HL-60 (cell line): ENCODE results near the gene TMEM59L.

Source experiments
- DNase-seq, 2 experiments: peaks; one replicate each; pipeline ENCODE4 v3.0.0-alpha.2; 2010 to 2020; ENCODE audit warnings: low read depth in 1 of 2, low spot score in 1 of 2
- H3K27ac ChIP-seq: fragments of 250-450 bp; sonication (Bioruptor Pico); replicated peaks from 2 replicates; pipeline ENCODE4 v1.5.1; 2020; ENCODE audit warnings: mild to moderate bottlenecking, moderate library complexity
- H3K27me3 ChIP-seq: fragments of 250-450 bp; sonication (Bioruptor Pico); 2 replicates; pipeline ENCODE4 v1.5.1; 2021; ENCODE audit warnings: mild to moderate bottlenecking, moderate library complexity; ENCODE audit not compliant: insufficient read depth, poor library complexity, severe bottlenecking
- H3K4me3 ChIP-seq: replicated peaks from 2 replicates; pipeline ENCODE4 v1.5.1; 2011; ENCODE audit warnings: mild to moderate bottlenecking, control low read depth, low read length; ENCODE audit not compliant: insufficient read depth
- GABPA ChIP-seq: IDR thresholded peaks from 2 replicates; pipeline ENCODE4 v1.6.1; 2012; ENCODE audit warnings: low read depth
- POLR2AphosphoS5 ChIP-seq: IDR thresholded peaks from 2 replicates; pipeline ENCODE4 v1.6.1; 2012; ENCODE audit warnings: low read depth
- SPI1 ChIP-seq: IDR thresholded peaks from 2 replicates; pipeline ENCODE4 v1.6.1; 2012; ENCODE audit warnings: low read depth, mild to moderate bottlenecking, borderline replicate concordance
- TF ChIP-seq, protein P1 (sequence below): IDR thresholded peaks from one replicate; pipeline ENCODE4 v1.5.1; 2011; ENCODE audit warnings: low read length, control low read depth, inconsistent platforms; ENCODE audit not compliant: insufficient read depth
- TF ChIP-seq, protein P2 (sequence below): IDR thresholded peaks from 2 replicates; pipeline ENCODE4 v1.6.1; 2012; ENCODE audit warnings: low read depth; ENCODE audit not compliant: insufficient replicate concordance

Gene TMEM59L

DNA sequence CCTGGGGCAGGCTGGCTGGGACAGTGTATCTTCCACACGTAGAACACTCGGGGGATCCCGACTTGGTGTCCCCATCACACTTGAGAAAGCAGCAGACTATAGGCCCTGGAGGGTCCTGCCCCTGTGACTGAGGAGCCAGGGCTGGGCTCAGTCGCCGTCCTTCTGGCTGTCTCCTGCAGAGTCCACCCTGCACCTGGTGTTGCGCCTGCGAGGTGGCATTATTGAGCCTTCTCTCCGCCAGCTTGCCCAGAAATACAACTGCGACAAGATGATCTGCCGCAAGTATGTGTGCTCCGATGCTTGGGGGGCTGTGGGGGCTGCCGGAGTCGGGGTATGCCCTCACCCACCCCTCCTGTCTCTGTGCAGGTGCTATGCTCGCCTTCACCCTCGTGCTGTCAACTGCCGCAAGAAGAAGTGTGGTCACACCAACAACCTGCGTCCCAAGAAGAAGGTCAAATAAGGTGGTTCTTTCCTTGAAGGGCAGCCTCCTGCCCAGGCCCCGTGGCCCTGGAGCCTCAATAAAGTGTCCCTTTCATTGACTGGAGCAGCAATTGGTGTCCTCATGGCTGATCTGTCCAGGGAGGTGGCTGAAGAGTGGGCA is 37.9 kb upstream of the TMEM59L start:
- TF ChIP-seq GABPA (no peak), SPI1 (no peak)
- TF ChIP-seq, protein P1, sequence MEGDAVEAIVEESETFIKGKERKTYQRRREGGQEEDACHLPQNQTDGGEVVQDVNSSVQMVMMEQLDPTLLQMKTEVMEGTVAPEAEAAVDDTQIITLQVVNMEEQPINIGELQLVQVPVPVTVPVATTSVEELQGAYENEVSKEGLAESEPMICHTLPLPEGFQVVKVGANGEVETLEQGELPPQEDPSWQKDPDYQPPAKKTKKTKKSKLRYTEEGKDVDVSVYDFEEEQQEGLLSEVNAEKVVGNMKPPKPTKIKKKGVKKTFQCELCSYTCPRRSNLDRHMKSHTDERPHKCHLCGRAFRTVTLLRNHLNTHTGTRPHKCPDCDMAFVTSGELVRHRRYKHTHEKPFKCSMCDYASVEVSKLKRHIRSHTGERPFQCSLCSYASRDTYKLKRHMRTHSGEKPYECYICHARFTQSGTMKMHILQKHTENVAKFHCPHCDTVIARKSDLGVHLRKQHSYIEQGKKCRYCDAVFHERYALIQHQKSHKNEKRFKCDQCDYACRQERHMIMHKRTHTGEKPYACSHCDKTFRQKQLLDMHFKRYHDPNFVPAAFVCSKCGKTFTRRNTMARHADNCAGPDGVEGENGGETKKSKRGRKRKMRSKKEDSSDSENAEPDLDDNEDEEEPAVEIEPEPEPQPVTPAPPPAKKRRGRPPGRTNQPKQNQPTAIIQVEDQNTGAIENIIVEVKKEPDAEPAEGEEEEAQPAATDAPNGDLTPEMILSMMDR, result no peak
- TF ChIP-seq, protein P2, sequence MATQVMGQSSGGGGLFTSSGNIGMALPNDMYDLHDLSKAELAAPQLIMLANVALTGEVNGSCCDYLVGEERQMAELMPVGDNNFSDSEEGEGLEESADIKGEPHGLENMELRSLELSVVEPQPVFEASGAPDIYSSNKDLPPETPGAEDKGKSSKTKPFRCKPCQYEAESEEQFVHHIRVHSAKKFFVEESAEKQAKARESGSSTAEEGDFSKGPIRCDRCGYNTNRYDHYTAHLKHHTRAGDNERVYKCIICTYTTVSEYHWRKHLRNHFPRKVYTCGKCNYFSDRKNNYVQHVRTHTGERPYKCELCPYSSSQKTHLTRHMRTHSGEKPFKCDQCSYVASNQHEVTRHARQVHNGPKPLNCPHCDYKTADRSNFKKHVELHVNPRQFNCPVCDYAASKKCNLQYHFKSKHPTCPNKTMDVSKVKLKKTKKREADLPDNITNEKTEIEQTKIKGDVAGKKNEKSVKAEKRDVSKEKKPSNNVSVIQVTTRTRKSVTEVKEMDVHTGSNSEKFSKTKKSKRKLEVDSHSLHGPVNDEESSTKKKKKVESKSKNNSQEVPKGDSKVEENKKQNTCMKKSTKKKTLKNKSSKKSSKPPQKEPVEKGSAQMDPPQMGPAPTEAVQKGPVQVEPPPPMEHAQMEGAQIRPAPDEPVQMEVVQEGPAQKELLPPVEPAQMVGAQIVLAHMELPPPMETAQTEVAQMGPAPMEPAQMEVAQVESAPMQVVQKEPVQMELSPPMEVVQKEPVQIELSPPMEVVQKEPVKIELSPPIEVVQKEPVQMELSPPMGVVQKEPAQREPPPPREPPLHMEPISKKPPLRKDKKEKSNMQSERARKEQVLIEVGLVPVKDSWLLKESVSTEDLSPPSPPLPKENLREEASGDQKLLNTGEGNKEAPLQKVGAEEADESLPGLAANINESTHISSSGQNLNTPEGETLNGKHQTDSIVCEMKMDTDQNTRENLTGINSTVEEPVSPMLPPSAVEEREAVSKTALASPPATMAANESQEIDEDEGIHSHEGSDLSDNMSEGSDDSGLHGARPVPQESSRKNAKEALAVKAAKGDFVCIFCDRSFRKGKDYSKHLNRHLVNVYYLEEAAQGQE, result no peak
- Histone ChIP-seq H3K27ac (no peak overlapping the region), H3K27me3 (no peaks in the 10 kb centered on the region), H3K4me3 (no peak overlapping the region)
- DNase-seq, result no peak

DNA sequence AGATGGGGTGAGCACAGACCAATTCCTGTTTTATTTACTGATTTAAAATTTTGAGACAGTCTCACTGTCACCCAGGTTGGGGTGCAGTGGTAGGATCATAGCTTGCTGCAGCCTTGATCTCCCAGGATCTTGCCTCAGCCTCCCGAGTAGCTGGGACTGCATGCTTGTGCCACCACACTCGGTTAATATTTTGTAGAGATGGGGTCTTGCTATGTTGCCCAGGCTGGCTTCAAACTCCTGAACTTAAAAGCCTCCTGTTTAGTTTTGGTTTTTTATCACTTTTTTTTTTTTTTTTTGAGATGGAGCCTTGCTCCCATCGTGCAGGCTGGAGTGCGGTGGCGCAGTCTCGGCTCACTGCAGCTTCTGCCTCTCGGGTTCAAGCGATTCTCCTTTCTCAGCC is 36.3 kb upstream of the TMEM59L start:
- Histone ChIP-seq H3K27me3 (no peaks in the 10 kb centered on the region), H3K27ac (no peak overlapping the region), H3K4me3 (no peak overlapping the region)
- DNase-seq, result no peak
- TF ChIP-seq, protein P2, result no peak
- no peak for TF ChIP-seq SPI1
- no peak for TF ChIP-seq GABPA
- 0 out of 2 replicates have a peak, but pooled peaks have one; percentile 22 for TF ChIP-seq POLR2AphosphoS5
- TF ChIP-seq, protein P1, result no peak

DNA sequence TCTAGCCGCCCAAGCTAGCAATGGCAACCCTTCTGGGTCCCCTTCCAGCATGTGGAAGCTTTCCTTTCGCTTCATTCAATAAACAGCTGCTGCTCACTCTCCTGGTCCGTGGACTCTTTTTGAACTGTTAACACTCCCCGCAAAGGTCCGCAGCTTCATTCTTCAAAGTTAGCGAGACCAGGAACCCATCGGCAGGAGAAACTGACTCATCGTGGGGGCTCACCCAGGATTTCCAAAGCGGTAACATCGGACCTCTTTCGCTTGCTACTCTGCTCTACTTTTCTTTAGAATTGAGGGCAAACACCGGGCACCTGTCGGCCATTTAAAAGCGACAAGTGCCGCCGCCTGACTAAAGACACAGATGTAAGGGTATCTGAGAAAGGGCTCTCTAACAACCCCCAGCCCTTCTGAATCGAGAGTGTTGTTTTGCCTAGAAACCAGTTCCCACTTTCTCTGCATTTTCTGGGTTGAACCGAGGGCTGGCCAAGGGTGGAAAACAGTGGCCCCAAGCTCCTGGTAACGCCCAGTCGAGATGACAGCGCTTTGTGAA is 35.2 kb upstream of the TMEM59L start:
- TF ChIP-seq GABPA (no peak), POLR2AphosphoS5 (no peak), SPI1 (no peak)
- TF ChIP-seq, protein P1, result no peak
- TF ChIP-seq, protein P2, result no peak
- H3K27ac ChIP-seq, result no peak overlapping the region
- H3K27me3 ChIP-seq, result no peaks in the 10 kb centered on the region
- no peak overlapping the region for H3K4me3 ChIP-seq
- no peak for DNase-seq
